ENCODE data around the gene ZNF746. TPM values are rescaled to one million over a fixed set of nuclear protein-coding genes. Genes with fewer than 3 reads are reported as not detected.
"Not testable (repeated sequence)": the region's sequence is repeated elsewhere in the genome, so short reads cannot be mapped to it uniquely, and the experiment has no call there.

ZNF746 gene
- total RNA-seq, 1 experiment from 2014 or later = 17.1 TPM

DNA sequence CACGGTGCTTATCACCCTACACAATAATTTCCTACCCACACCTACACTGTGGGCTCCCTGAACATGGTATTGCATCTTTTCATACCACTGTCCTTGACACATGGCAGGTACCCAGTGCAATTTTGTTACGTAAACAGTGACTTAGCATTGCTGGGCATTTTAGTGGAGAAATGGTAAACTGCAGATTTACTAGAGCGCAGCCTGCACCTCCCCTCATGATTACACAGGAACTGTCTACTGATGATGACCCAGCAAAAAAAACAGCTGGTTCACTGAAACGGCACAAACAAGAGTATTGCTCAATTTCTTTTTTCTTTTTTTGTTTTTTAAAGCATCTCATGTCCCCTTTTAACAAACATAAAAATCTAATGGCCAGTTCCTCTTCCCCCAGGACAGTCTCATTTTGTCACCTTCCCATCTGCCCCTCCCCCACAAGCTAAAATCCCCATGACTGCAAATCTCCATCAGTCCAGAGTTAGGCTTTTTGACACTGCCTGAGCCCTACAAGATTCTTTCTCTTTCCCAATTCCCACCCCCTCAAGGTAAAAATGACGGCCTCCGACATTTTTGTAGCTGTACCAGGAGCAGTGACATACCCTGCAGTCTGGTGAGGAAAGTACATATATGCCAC lies 2.8 kb downstream of the ZNF746 start:
- no peak overlapping the region for H3K27ac Mint-ChIP-seq
- TF ChIP-seq HMGA2 (CRISPR knock-in tag; IDR thresholded peaks at IDR 0.05) (no peak), ZNF121 (CRISPR knock-in tag; IDR thresholded peaks at IDR 0.05) (no peak), TEAD1 (CRISPR knock-in tag; IDR thresholded peaks at IDR 0.05) (no peak), SMAD4 (CRISPR knock-in tag; IDR thresholded peaks at IDR 0.05) (no peak), ZNF219 (CRISPR knock-in tag; IDR thresholded peaks at IDR 0.05; ENCODE audit: borderline replicate concordance) (no peak), TP53 (CRISPR knock-in tag; IDR thresholded peaks at IDR 0.05) (no peak), FOXP1 (CRISPR knock-in tag; IDR thresholded peaks at IDR 0.05; ENCODE audit: borderline replicate concordance) (no peak), SMAD3 (CRISPR knock-in tag; IDR thresholded peaks at IDR 0.05; ENCODE audit: borderline replicate concordance) (no peak)
- TF ChIP-seq, protein P1, sequence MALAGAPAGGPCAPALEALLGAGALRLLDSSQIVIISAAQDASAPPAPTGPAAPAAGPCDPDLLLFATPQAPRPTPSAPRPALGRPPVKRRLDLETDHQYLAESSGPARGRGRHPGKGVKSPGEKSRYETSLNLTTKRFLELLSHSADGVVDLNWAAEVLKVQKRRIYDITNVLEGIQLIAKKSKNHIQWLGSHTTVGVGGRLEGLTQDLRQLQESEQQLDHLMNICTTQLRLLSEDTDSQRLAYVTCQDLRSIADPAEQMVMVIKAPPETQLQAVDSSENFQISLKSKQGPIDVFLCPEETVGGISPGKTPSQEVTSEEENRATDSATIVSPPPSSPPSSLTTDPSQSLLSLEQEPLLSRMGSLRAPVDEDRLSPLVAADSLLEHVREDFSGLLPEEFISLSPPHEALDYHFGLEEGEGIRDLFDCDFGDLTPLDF (CRISPR knock-in tag; IDR thresholded peaks at IDR 0.05) = no peak
- ChIA-PET POLR2A (no interaction called here), CTCF (interaction anchor here (2.2 kb wide), 1 partner anchor 71 kb away, joined by 15 read pairs; no protein-coding TSS in a partner anchor)
- ATAC-seq (no peak), DNase-seq (ENCODE audit: low spot score) (no peak)
- peaks cover 40% of the 10 kb centered on the region for H3K36me3 Mint-ChIP-seq
- H3K27me3 Mint-ChIP-seq (ENCODE audit: low read depth) = peaks cover 18% of the 10 kb centered on the region
- peaks cover 12% of the 10 kb centered on the region for H3K4me1 Mint-ChIP-seq
- H3K9me3 Mint-ChIP-seq = no peaks in the 10 kb centered on the region
- H3K4me3 Mint-ChIP-seq = no peak overlapping the region

DNA sequence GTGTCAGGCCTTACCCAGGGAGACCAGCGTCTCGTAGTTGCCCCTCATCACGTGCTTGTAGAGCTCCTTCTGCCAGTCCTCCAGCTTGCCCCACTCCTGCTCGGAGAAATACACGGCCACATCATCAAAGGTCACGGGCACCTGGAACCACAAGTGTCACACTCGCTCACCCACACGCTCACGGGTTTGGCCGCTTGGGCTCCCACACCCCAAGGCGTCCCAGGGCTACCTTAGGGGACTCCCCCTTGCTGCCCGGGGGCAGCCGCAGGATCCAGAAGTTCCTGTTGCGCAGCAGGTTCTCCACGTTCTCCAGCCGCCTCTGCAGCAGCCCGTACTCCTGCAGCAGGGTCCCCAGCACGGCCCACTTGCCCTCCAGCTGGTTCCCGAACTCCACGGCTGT lies 3.6 kb downstream of the ZNF746 start:
- ATAC-seq; H3K27ac Mint-ChIP-seq; POLR2A ChIA-PET; H3K27me3 Mint-ChIP-seq (ENCODE audit: low read depth); DNase-seq (ENCODE audit: low spot score); H3K9me3 Mint-ChIP-seq; H3K4me3 Mint-ChIP-seq; CTCF ChIA-PET: not testable (repeated sequence)
- H3K4me1 Mint-ChIP-seq = peaks cover 12% of the 10 kb centered on the region
- peaks cover 45% of the 10 kb centered on the region for H3K36me3 Mint-ChIP-seq

DNA sequence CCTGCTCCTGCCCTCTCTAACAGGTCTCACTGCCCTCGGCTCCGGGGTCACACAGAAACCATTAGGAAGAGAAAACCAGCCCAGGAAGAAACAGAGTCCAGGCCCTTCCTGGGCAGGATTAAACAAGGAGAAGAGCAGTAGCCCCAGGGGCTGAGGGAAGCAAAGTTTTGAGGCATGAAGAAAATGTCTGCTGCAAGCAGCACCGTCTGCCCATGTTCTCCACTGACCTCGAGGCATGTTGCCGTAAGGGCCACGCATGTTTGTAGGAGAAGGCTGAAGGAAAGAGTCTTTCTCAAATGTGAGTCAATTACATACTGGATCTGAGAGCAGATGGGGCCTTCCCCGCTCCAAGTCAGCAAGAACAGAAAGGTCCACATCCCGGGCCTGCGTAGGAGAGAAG lies 4.2 kb downstream of the ZNF746 start:
- CTCF ChIA-PET = no interaction called here
- peaks cover 12% of the 10 kb centered on the region for H3K4me1 Mint-ChIP-seq
- H3K27me3 Mint-ChIP-seq (ENCODE audit: low read depth) = peaks cover 3% of the 10 kb centered on the region
- no peak for DNase-seq (ENCODE audit: low spot score)
- ATAC-seq = no peak
- H3K27ac Mint-ChIP-seq = no peak overlapping the region
- H3K9me3 Mint-ChIP-seq = no peaks in the 10 kb centered on the region
- no peak overlapping the region for H3K4me3 Mint-ChIP-seq
- POLR2A ChIA-PET = no interaction called here
- peaks cover 49% of the 10 kb centered on the region for H3K36me3 Mint-ChIP-seq
- TF ChIP-seq ZNF138 (CRISPR knock-in tag; conservative IDR thresholded peaks at IDR 0.05) (no peak), MYBL2 (CRISPR knock-in tag; IDR thresholded peaks at IDR 0.05) (no peak), ZNF317 (CRISPR knock-in tag; IDR thresholded peaks at IDR 0.05; ENCODE audit: borderline replicate concordance, low read depth) (no peak), ELF4 (CRISPR knock-in tag; IDR thresholded peaks at IDR 0.05; ENCODE audit: low read depth) (no peak)
- TF ChIP-seq, protein P2, sequence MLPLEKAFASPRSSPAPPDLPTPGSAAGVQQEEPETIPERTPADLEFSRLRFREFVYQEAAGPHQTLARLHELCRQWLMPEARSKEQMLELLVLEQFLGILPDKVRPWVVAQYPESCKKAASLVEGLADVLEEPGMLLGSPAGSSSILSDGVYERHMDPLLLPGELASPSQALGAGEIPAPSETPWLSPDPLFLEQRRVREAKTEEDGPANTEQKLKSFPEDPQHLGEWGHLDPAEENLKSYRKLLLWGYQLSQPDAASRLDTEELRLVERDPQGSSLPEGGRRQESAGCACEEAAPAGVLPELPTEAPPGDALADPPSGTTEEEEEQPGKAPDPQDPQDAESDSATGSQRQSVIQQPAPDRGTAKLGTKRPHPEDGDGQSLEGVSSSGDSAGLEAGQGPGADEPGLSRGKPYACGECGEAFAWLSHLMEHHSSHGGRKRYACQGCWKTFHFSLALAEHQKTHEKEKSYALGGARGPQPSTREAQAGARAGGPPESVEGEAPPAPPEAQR (CRISPR knock-in tag; IDR thresholded peaks at IDR 0.05) = no peak
- TF ChIP-seq, protein P3, sequence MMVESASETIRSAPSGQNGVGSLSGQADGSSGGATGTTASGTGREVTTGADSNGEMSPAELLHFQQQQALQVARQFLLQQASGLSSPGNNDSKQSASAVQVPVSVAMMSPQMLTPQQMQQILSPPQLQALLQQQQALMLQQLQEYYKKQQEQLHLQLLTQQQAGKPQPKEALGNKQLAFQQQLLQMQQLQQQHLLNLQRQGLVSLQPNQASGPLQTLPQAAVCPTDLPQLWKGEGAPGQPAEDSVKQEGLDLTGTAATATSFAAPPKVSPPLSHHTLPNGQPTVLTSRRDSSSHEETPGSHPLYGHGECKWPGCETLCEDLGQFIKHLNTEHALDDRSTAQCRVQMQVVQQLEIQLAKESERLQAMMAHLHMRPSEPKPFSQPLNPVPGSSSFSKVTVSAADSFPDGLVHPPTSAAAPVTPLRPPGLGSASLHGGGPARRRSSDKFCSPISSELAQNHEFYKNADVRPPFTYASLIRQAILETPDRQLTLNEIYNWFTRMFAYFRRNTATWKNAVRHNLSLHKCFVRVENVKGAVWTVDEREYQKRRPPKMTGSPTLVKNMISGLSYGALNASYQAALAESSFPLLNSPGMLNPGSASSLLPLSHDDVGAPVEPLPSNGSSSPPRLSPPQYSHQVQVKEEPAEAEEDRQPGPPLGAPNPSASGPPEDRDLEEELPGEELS (CRISPR knock-in tag; IDR thresholded peaks at IDR 0.05) = no peak
- TF ChIP-seq, protein P4, sequence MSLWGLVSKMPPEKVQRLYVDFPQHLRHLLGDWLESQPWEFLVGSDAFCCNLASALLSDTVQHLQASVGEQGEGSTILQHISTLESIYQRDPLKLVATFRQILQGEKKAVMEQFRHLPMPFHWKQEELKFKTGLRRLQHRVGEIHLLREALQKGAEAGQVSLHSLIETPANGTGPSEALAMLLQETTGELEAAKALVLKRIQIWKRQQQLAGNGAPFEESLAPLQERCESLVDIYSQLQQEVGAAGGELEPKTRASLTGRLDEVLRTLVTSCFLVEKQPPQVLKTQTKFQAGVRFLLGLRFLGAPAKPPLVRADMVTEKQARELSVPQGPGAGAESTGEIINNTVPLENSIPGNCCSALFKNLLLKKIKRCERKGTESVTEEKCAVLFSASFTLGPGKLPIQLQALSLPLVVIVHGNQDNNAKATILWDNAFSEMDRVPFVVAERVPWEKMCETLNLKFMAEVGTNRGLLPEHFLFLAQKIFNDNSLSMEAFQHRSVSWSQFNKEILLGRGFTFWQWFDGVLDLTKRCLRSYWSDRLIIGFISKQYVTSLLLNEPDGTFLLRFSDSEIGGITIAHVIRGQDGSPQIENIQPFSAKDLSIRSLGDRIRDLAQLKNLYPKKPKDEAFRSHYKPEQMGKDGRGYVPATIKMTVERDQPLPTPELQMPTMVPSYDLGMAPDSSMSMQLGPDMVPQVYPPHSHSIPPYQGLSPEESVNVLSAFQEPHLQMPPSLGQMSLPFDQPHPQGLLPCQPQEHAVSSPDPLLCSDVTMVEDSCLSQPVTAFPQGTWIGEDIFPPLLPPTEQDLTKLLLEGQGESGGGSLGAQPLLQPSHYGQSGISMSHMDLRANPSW (CRISPR knock-in tag; conservative IDR thresholded peaks at IDR 0.05; ENCODE audit: low read depth) = no peak
- TF ChIP-seq, protein P5, sequence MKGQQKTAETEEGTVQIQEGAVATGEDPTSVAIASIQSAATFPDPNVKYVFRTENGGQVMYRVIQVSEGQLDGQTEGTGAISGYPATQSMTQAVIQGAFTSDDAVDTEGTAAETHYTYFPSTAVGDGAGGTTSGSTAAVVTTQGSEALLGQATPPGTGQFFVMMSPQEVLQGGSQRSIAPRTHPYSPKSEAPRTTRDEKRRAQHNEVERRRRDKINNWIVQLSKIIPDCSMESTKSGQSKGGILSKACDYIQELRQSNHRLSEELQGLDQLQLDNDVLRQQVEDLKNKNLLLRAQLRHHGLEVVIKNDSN (CRISPR knock-in tag; IDR thresholded peaks at IDR 0.05) = no peak
- TF ChIP-seq, protein P6, sequence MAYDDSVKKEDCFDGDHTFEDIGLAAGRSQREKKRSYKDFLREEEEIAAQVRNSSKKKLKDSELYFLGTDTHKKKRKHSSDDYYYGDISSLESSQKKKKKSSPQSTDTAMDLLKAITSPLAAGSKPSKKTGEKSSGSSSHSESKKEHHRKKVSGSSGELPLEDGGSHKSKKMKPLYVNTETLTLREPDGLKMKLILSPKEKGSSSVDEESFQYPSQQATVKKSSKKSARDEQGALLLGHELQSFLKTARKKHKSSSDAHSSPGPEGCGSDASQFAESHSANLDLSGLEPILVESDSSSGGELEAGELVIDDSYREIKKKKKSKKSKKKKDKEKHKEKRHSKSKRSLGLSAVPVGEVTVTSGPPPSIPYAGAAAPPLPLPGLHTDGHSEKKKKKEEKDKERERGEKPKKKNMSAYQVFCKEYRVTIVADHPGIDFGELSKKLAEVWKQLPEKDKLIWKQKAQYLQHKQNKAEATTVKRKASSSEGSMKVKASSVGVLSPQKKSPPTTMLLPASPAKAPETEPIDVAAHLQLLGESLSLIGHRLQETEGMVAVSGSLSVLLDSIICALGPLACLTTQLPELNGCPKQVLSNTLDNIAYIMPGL (CRISPR knock-in tag; IDR thresholded peaks at IDR 0.05) = no peak
- TF ChIP-seq, protein P7, sequence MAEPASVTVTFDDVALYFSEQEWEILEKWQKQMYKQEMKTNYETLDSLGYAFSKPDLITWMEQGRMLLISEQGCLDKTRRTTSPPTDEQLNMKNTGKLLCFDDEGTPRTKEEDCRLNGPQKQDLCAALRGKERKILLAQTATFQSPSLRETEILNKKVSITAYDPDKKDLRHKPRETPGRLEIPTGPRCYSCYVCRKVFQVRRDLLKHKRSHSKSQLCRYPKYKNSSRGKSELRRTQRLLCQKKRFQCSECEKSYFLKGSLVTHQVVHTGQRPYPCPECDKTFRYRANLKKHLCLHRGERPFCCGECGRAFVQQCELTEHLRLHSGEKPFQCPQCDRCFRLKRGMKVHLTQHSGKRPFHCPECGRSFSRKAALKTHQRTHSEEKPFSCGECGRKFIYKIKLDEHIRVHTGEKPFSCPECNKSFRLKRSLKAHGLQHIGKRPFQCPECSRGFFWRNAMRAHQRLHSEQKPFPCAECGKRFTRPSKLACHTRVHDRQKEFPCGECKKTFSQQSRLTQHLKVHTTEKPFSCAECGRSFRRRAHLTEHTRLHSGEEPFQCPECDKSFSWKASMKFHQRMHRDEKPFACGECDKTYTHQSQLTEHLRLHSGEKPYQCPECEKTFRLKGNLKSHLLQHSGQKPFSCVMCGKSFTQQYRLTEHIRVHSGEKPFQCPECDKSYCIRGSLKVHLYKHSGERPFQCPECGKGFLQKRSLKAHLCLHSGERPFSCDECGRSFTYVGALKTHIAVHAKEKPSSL (CRISPR knock-in tag; conservative IDR thresholded peaks at IDR 0.05) = no peak
